ENCODE measurements around the gene ZNF684. TPM values are rescaled to one million over a fixed set of nuclear protein-coding genes. Genes with fewer than 3 reads are reported as not detected.

Gene ZNF684
- total and polyA plus RNA-seq, 2 of the 8 experiments (the other 6 are each of a cell fraction or from before 2014, with no cell fraction given), result 2.4 to 9.3 TPM

- POLR2A ChIA-PET (ENCODE audit: partially characterized antibody), result interaction anchor here (1.0 kb wide), 1 partner anchor 14 kb away, joined by 5 read pairs; no protein-coding TSS in a partner anchor
- Histone ChIP-seq H4K20me1 (replicated peaks in 1 of 2; ENCODE audit: control insufficient read depth in 1 of 2, insufficient read depth in 2 of 2, low read length in 2 of 2) (no peaks in the 10 kb centered on the region), H3K9ac (replicated peaks in 1 of 4; ENCODE audit: extremely low read depth in 1 of 4, low read depth in 3 of 4, low read length in 3 of 4) (no peak overlapping the region)
Observed at GRCh38 chr1:40594187-40594531, 62.7 kb downstream of the ZNF684 start.

More at GRCh38 chr1:40594187-40594531, 62.7 kb downstream of the ZNF684 start:
- no peak for DNase-seq (ENCODE audit: low read depth in 1 of 2, low spot score in 2 of 2)
- Histone ChIP-seq H3K36me3 (ENCODE audit: control insufficient read depth in 2 of 4, insufficient read depth in 4 of 4, low read length in 3 of 4) (no peaks in the 10 kb centered on the region), H3K27me3 (replicated peaks in 1 of 4; ENCODE audit: control insufficient read depth in 3 of 4, extremely low read depth in 1 of 4, insufficient read depth in 3 of 4, low read length in 3 of 4) (no peaks in the 10 kb centered on the region), H3K9me3 (ENCODE audit: insufficient read depth in 2 of 2, low read depth in 1 of 2, low read length in 1 of 2) (peaks cover 8 to 9% of the 10 kb centered on the region in 2 experiments), H2BK5ac (ENCODE audit: low read depth, low read length) (no peak overlapping the region), H3K23ac (ENCODE audit: insufficient read length) (no peak overlapping the region), H2BK20ac (ENCODE audit: low read length) (no peak overlapping the region), H3K4me2 (ENCODE audit: insufficient read depth in 1 of 2, low read depth in 2 of 2, low read length in 2 of 2) (no peak overlapping the region), H3K23me2 (ENCODE audit: low read depth, low read length) (no peaks in the 10 kb centered on the region), H3K56ac (replicated peaks; ENCODE audit: insufficient read length, low read depth, low read length) (no peak overlapping the region), H3K79me2 (ENCODE audit: control insufficient read depth in 1 of 2, insufficient read depth in 2 of 2, low read length in 2 of 2) (no peaks in the 10 kb centered on the region), H3K4me3 (ENCODE audit: extremely low read depth in 1 of 4, insufficient read depth in 2 of 4, low read depth in 3 of 4, low read length in 4 of 4) (no peak overlapping the region), H4K8ac (ENCODE audit: extremely low read depth, insufficient read depth, low read length) (no peak overlapping the region), H2AFZ (ENCODE audit: low read length) (no peak overlapping the region), H3K14ac (ENCODE audit: insufficient read length) (no peak overlapping the region), H2AK5ac (ENCODE audit: low read depth, low read length) (no peak overlapping the region), H3K4ac (replicated peaks; ENCODE audit: insufficient read length, low read depth, low read length) (no peak overlapping the region), H2BK12ac (ENCODE audit: low read depth, low read length) (no peak overlapping the region), H3K79me1 (ENCODE audit: low read depth, low read length) (no peaks in the 10 kb centered on the region), H4K5ac (ENCODE audit: insufficient read length, low read depth, low read length) (no peak overlapping the region), H2BK15ac (ENCODE audit: low read length) (no peak overlapping the region), H3K18ac (ENCODE audit: extremely low read depth, low read length) (no peak overlapping the region), H2BK120ac (replicated peaks; ENCODE audit: low read depth, low read length) (no peak overlapping the region), H4K91ac (replicated peaks; ENCODE audit: insufficient read length, low read length) (no peak overlapping the region), H3K4me1 (replicated peaks in 1 of 4; ENCODE audit: control insufficient read depth in 3 of 4, insufficient read depth in 4 of 4, low read length in 3 of 4) (no peaks in the 10 kb centered on the region), H3K27ac (ENCODE audit: low read depth, low read length) (no peak overlapping the region)
- 74% methylated on average over 3 of the region's 3 CpGs; no CpG with 5 or more reads in 1 of the 2 experiments for WGBS, 2 experiments (ENCODE audit: extremely low coverage in 1 of 2, insufficient coverage in 1 of 2, insufficient read length in 1 of 2, insufficient replicate concordance in 2 of 2, low coverage in 1 of 2, low lambda C conversion rate in 2 of 2, missing lambda C conversion rate in 1 of 2)
- CTCF ChIA-PET (ENCODE audit: partially characterized antibody), result interaction anchor here (0.7 to 1.6 kb wide), 5 partner anchors 8 to 563 kb away, joined by 3 to 5 read pairs (median 3); no protein-coding TSS in a partner anchor
- FAIRE-seq, result no peak

Data from H1 (cell line).